NOMO-1 treated with dmso at 0.1 percent for 144 hours (cell line): Measurements from ENCODE around the gene BRSK1.

Experiments used
- DNase-seq: peaks from one replicate; lab custom pipeline; 2025; ENCODE audit not compliant: unreplicated experiment; lab: John Stamatoyannopoulos, UW

The BRSK1 gene

GRCh38 chr19:55253842-55254624 lies 29.8 kb upstream of the BRSK1 start:
- DNase-seq: peak; percentile 83

GRCh38 chr19:55254625-55254977 lies 29.2 kb upstream of the BRSK1 start:
- no peak for DNase-seq

GRCh38 chr19:55255618-55256423 lies 28.0 kb upstream of the BRSK1 start:
- DNase-seq: no peak

- no peak for DNase-seq
Measured at GRCh38 chr19:55256562-55257460, 27.0 kb upstream of the BRSK1 start.

- DNase-seq: no peak
Measured at GRCh38 chr19:55257461-55258420, 26.1 kb upstream of the BRSK1 start.

- no peak for DNase-seq
Measured at GRCh38 chr19:55258476-55258827, 25.3 kb upstream of the BRSK1 start.

GRCh38 chr19:55258828-55259539 lies 24.8 kb upstream of the BRSK1 start, which contains the start of gene PPP6R1:
PPP6R1 (minus strand) TSS chr19:55259017; CDS start chr19:55247103, 11,914 bp downstream.
- peak; percentile 99 for DNase-seq

GRCh38 chr19:55259540-55260210 lies 24.1 kb upstream of the BRSK1 start:
- DNase-seq: no peak

GRCh38 chr19:55261671-55262126 lies 22.1 kb upstream of the BRSK1 start:
- DNase-seq: no peak

GRCh38 chr19:55262359-55262758 lies 21.4 kb upstream of the BRSK1 start:
- DNase-seq: no peak

- no peak for DNase-seq
Measured at GRCh38 chr19:55264531-55264930, 19.3 kb upstream of the BRSK1 start.

GRCh38 chr19:55265173-55265572 lies 18.6 kb upstream of the BRSK1 start:
- DNase-seq: no peak

GRCh38 chr19:55265723-55266386 lies 17.9 kb upstream of the BRSK1 start:
- DNase-seq: no peak

- DNase-seq: no peak
Measured at GRCh38 chr19:55266404-55266803, 17.4 kb upstream of the BRSK1 start.

- DNase-seq: no peak
Measured at GRCh38 chr19:55266840-55267239, 17.0 kb upstream of the BRSK1 start.

- DNase-seq: no peak
Measured at GRCh38 chr19:55269299-55269698, 14.5 kb upstream of the BRSK1 start.

GRCh38 chr19:55270172-55270942 lies 13.4 kb upstream of the BRSK1 start:
- no peak for DNase-seq

- DNase-seq: no peak
Measured at GRCh38 chr19:55272142-55272541, 11.7 kb upstream of the BRSK1 start.
